Measurements from ENCODE around the gene GOLGA6D. TPM values are rescaled to one million over a fixed set of nuclear protein-coding genes. Genes with fewer than 3 reads are reported as not detected.

The GOLGA6D gene
- total RNA-seq, 1 experiment from 2014 or later: 0.35 TPM

- Histone ChIP-seq H4K5ac (ENCODE audit: insufficient read length, low read depth, low read length) (no peak overlapping the region), H3T11ph (ENCODE audit: low read length) (no peak overlapping the region), H3K23ac (ENCODE audit: insufficient read length, low read depth, low read length) (no peak overlapping the region), H2BK20ac (ENCODE audit: low read depth, low read length, poor library complexity, severe bottlenecking) (no peak overlapping the region), H2BK12ac (ENCODE audit: insufficient read length, low read depth, low read length) (no peak overlapping the region), H2AFZ (ENCODE audit: low read length) (no peak overlapping the region), H2BK15ac (ENCODE audit: low read depth, low read length) (no peak overlapping the region), H3K56ac (ENCODE audit: insufficient read length, low read depth, low read length) (no peak overlapping the region), H2AK5ac (ENCODE audit: insufficient read length, low read length) (no peak overlapping the region), H3K9me3 (ENCODE audit: control insufficient read depth, low read depth, low read length) (no peaks in the 10 kb centered on the region), H4K91ac (ENCODE audit: insufficient read length, low read depth, low read length) (no peak overlapping the region), H3K79me1 (ENCODE audit: insufficient read depth, low read depth, low read length, poor library complexity, severe bottlenecking) (peaks cover 5% of the 10 kb centered on the region), H3K4ac (ENCODE audit: low read depth, low read length) (no peak overlapping the region), H4K20me1 (ENCODE audit: control insufficient read depth, insufficient read depth, insufficient read length) (no peaks in the 10 kb centered on the region), H3K18ac (ENCODE audit: insufficient read length, low read depth, low read length) (no peak overlapping the region), H2BK120ac (ENCODE audit: low read depth, low read length, poor library complexity, severe bottlenecking) (no peak overlapping the region), H3K4me2 (ENCODE audit: insufficient read depth, insufficient read length, low read length) (no peak overlapping the region), H3K79me2 (ENCODE audit: insufficient read depth, low read length) (peaks cover 1% of the 10 kb centered on the region; the same call in 1 of the 2 replicates), H3K23me2 (ENCODE audit: insufficient read length, low read depth, low read length, poor library complexity, severe bottlenecking) (peaks cover 8% of the 10 kb centered on the region), H4K8ac (replicated peaks; ENCODE audit: insufficient read length, low read depth, low read length) (no peak overlapping the region), H3K14ac (ENCODE audit: insufficient read depth, low read length) (no peak overlapping the region), H3K4me1 (ENCODE audit: insufficient read depth, low read length) (no peaks in the 10 kb centered on the region), H3K9ac (ENCODE audit: extremely low read depth, insufficient read length, low read length) (no peak overlapping the region), H3K27ac (ENCODE audit: insufficient read length, low read depth, low read length) (no peak overlapping the region), H2BK5ac (ENCODE audit: insufficient read length, low read length) (no peak overlapping the region), H3K27me3 (ENCODE audit: insufficient read depth, low read length) (no peaks in the 10 kb centered on the region)
- WGBS (ENCODE audit: extremely low coverage, insufficient read length, low lambda C conversion rate): no CpG with 5 or more reads among the region's 13 CpGs
- Mint-ChIP-seq H3K4me3 (no peak overlapping the region), H3K36me3 (ENCODE audit: insufficient read depth in 1 of 3, low read depth in 3 of 3) (peaks cover 6 to 22% (median 18%) of the 10 kb centered on the region in 3 experiments; a peak in 6 of 7 replicates), H3K27me3 (ENCODE audit: low read depth) (no peaks in the 10 kb centered on the region), H3K9me3 (no peaks in the 10 kb centered on the region), H3K4me1 (peaks cover 12 to 14% of the 10 kb centered on the region in 2 experiments), H3K27ac (0 out of 7 replicates have a peak overlapping the region, but pooled peaks of 1 of the 3 experiments have one; percentile 15)
- no peak for TF ChIP-seq CTCF (conservative IDR thresholded peaks at IDR 0.05)
- DNase-seq: no peak
These were observed 57.1 kb downstream of the GOLGA6D start for GRCh38 chr15:75339531-75340240.

All from H9 (cell line).